ENCODE measurements around the gene ITK.

Gene ITK

DNA sequence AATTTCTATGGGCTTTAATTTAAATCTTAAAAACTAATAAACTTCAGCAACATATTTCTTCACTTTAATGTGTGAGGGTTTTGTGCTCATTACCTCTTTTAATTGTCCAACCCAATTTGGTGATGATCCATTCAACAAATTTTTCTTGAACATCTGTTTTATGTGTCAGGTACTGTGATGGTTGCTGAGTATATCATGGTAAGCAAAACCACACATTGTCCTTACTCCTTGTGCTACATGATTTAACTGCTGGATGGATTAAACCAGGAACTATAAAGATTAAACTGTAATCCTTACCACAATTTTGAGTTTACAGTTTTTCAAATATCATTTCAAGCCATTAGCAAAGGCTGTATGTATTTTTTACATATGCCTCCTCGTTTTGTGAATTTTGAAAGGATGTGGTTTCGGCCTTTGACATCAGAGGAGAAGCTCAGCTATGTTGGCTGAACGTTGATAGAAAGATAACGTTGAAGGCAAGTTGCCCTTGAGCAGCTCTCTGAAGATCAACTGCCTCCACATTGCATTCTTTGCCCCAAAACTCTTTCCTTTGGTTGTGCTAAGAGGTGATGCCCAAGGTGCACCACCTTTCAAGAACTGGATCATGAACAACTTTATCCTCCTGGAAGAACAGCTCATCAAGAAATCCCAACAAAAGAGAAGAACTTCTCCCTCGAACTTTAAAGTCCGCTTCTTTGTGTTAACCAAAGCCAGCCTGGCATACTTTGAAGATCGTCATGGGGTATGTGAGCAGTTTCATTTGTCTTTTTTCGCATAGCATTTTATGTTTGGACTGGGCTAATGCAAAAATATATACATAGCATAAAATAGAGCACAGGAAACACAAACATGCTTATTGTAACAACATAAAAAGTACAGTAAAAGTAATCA is at the start of gene ITK:
ITK (plus strand) TSS at position 467 of the 891 bp plus-strand sequence; CDS start at position 605, 138 bp downstream.
- in situ Hi-C loops (cut with HindIII; ENCODE audit: low pct_ligation_motif_present, low pct_unique_long_range_greater_than_20kb, low sequenced_read_pairs), result no loop called here
- no peak for DNase-seq

DNA sequence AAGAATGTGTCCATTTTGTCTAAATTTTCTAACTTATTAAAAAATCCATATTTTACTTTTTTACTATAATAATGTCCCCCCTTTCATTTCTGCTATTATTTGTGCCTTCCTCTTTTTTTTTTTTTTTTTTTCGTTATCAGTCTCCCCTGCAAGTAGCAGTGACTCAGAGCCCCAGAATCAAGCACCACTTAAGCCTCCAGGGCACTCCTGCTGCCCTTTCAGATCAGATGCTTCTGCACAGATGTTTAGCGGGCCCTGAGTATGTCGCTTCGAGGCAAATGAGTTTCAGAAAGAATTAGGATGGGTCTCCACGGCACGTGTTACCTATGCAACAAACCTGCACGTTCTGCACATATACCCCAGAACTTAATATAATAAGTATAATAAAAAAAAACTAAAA is 49.7 kb upstream of the ITK start:
- DNase-seq, result peak; percentile 53
- in situ Hi-C loops (cut with HindIII; ENCODE audit: low pct_ligation_motif_present, low pct_unique_long_range_greater_than_20kb, low sequenced_read_pairs), result no loop called here

DNA sequence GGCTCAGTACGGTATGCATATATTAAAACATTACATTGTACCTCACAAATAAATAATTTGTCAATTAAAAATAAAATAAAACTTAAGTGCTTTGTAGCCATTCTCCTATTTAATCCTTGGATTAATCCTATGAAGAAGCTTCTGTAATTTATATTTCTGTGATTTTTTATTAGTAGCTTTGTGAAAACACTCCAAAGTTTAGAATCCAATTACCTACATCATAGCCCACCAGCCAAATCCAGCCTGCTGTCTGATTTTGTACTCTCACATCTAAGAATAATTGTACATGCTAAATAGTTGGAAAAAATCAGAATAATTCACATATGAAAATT is 48.4 kb upstream of the ITK start:
- in situ Hi-C loops (cut with HindIII; ENCODE audit: low pct_ligation_motif_present, low pct_unique_long_range_greater_than_20kb, low sequenced_read_pairs), result no loop called here
- no peak for DNase-seq

DNA sequence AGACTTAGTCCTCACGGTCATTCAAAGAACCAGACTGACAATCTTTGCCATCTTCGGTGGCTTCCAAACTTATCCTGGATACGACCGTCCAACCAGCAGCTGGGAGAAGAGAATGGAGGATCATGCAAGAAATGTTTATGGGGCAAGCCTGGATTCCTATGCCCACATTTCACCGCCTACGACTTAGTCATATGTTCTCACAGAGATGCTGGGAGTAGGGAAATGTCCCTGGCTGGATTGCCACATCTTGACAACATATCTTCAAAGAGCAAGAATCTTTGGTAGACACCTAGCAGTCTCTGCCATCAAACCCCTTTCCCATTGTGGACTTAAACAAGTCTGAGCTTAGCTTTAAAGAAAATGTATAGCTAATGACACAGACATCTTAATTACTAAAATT is 42.9 kb upstream of the ITK start:
- in situ Hi-C loops (cut with HindIII; ENCODE audit: low pct_ligation_motif_present, low pct_unique_long_range_greater_than_20kb, low sequenced_read_pairs), result no loop called here
- DNase-seq, result no peak

DNA sequence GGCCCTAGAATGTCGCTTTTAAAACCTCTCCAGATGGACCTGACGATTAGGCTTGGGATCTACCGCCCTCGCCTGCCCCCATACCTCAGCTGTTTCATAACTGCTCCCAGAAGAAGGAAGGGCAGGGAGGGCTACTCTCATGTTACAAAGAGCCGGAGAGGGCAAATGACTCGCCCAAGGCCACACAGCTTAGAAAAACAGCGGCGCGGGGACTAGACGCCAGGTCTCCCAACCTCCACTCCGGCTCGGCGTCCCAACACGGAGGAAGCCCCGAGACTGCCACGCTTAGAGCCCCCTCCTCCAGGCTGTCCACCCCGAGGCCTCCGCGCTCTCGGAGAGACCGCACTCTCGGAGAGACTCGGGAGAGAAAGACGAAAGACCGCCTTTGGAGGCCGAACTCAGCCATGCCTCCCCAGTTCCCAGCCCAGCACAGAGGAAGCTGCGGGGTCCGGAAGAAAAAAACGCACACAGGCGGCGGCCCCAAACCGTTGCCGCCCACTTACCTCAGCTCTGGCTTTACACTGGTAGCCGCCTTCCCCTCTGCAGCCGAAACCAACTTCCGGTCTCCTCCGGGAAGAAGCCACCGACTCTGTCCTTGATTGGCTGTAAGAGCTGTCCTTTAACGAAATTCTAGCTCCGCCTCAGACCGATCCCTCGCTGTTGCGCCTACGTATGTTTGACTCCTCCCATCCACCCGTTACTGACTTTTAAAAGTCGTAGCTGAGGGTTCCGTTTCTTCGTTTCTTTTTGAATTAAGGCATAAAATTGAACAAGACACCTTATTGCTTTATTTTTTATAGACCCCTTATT is 38.1 kb upstream of the ITK start, which contains the start of gene MED7:
MED7 (minus strand) TSS at position 549 of the 810 bp plus-strand sequence. CDS start 3,434 bp downstream, outside the sequence.
- in situ Hi-C loops (cut with HindIII; ENCODE audit: low pct_ligation_motif_present, low pct_unique_long_range_greater_than_20kb, low sequenced_read_pairs), result no loop called here
- peak; percentile 98 for DNase-seq

DNA sequence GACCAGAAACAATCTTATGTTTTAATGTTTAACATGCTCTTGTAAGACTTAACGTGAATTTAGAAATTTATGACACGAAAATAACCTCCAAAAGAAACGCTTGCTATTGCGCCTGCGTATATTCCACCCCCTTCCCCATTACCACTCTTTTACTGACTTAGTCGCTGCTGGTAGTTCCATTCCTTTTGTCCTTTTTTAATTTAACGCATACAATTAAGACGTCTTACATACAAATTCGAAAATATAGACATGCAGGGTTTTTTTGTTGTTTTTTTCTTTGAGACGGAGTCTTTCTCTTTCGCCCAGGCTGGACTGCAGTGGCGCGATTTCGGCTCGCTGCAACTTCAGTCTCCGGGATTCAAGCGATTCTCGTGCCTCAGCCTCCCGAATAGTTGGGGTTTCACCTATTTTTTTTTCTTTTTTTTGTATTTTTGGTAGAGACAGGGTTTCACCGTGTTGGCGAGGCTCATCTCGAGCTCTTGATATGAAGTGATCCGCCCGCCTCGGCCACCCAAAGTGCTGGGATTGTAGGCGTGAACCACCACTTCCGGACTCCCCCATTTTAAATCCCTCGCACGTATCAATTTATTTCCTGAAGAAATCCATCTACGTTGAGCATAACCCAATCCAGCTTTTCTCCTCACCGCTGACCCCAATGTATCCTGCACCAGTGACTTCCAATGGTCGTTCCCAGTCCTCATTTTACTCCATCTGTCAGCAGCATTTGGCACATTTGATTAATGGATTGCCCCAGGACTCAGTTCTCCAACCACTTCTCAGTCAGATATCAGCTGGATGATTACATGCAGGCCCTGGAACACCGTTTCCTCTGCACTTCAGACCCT is 37.3 kb upstream of the ITK start:
- in situ Hi-C loops (cut with HindIII; ENCODE audit: low pct_ligation_motif_present, low pct_unique_long_range_greater_than_20kb, low sequenced_read_pairs), result no loop called here
- DNase-seq, result peak; percentile 23

DNA sequence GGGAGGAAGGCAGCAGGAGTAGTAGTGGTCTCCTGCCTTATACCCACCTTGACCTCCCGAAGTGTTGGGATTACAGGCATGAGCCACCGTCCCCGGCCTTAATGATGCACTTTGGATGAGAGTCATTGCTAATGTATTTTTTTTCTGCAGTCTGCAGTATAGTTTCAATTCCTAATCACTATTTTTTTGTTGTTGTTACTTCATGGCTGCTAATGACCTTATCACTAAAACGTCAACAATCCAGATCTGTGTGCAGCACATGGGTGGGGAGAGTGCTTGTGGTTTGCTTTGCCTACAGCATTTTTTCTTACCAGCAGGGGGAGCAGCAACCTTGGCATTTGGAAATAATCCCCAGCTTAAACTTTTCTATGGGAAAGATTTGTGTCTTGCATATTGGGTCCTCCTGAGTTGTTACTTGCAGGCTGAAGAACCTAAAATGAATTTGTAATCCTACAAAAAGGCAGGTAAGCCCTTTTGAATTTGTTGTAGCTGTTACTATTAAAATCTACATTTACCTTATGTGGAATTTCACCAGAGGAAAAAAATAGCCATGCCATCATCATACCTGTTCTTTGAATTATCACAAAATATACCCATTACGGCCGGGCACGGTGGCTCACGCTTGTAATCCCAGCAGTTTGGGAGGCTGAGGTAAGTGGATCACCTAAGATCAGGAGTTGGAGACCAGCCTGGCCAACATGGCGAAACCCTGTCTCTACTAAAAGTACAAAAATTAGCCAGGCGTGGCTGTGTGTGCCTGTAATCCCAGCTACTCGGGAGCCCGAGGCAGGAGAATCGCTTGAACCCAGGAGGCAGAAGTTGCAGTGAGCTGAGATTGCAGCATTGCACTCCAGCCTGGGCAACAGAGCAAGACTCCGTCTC is 31.7 kb upstream of the ITK start:
- DNase-seq, result peak; percentile 57
- in situ Hi-C loops (cut with HindIII; ENCODE audit: low pct_ligation_motif_present, low pct_unique_long_range_greater_than_20kb, low sequenced_read_pairs), result no loop called here

DNA sequence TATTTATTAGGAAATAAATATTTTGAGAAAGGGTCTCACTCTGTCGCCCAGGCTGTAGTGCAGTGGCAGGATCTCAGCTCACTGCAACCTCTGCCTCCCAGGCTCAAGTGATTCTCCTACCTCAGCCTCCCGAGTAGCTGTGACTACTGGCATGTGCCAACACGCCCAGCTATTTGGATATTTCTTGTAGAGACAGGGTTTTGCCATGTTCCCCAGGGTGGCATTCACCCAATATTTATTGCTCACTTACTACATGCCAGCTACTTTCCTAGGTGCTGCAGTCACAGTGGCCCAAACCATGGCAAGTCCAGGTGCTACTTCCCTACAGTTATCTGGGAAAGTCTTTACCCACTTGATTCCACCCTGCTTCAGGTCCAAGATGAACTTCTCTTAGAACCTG is 29.6 kb upstream of the ITK start:
- in situ Hi-C loops (cut with HindIII; ENCODE audit: low pct_ligation_motif_present, low pct_unique_long_range_greater_than_20kb, low sequenced_read_pairs), result no loop called here
- DNase-seq, result no peak

DNA sequence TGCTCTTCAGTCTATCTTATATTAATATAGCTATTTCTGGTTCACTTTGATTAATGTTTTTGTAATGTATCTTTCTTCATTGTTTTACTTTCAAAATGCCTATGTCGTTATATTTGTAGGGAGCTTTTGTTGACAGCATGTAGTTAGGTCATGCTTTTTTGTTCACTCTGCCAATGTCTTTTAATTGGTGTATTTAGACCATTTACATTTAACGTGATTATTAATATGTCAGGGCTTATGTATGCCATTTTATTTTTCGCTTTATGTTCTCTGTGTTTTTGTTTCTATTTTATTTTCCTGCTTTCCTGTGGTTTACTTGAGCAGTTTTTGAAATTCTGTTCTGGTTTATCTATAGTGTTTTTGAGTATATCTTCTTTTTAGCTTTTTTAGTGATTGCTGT is 25.3 kb upstream of the ITK start:
- DNase-seq, result no peak
- in situ Hi-C loops (cut with HindIII; ENCODE audit: low pct_ligation_motif_present, low pct_unique_long_range_greater_than_20kb, low sequenced_read_pairs), result no loop called here

DNA sequence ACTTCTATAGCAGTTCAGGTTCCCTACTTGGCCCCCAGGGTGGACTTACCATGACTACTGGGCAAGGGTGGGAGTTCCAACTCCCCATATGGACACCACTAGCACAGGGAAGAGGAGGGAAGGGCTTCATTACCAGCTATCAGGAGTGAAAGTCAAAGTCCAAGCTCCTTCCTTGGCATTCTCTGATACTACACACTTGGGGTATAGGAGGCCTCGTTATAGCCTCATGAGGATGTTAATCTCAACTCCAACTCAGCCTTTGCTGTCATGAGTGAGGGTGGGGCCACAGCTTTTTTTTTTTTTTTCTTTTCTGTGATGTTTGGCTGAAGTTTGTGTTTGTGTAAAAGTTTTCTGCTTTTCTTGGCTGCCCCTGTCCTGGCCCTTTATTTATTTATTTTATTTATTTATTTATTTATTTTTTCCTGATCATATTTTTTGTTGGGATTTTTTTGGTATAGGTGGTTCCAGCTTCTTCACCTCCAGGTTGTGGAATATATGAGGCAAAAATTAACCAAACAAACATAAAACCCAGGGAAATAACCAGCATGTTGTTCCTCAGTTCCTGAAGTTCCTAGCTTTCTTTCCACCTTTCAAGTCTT is 23.2 kb upstream of the ITK start:
- in situ Hi-C loops (cut with HindIII; ENCODE audit: low pct_ligation_motif_present, low pct_unique_long_range_greater_than_20kb, low sequenced_read_pairs), result no loop called here
- no peak for DNase-seq

DNA sequence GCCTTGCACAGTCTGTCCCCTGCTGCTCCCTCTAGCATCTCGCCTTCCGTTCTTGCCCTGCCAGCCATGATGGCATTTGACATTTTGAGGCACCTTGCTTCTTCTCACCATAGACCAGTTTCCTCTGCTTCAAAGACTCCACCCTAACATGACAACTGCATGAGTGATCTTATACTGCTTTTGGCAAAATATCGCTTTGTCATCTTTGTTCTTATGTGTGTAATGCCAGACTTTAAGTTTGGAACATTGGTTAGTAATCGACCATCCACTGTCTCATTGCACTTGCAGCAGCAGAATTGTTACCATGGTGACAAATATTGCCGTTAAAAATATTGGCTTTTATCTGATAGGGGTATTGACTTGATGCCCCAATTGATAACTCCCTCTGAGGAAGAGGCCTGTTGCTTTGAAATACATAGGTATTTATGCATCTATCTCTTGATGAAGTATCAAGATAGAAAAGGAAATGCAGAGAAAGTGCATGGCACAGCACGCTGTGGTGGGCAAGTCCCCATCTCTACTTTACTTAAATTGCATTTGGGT is 21.4 kb upstream of the ITK start:
- DNase-seq, result no peak
- in situ Hi-C loops (cut with HindIII; ENCODE audit: low pct_ligation_motif_present, low pct_unique_long_range_greater_than_20kb, low sequenced_read_pairs), result no loop called here

DNA sequence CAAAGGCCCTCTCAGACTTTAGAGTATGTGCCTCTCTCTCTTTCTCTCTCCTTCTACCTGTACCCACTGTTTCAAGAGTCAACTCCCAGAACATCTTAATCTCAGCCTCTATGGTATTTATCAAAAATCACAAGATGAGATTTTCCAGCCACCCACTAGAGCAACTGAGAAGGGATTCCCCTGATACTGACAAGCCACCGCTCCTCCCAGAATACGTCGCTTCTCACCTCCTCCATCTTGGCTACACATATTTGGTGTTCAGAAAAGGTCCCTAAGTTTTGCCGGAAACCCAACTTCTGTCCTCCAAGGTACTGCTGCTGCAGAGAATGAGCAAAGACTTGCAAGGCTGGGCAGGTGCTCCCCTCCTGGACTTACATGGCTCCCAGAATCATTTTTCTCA is 20.6 kb upstream of the ITK start:
- in situ Hi-C loops (cut with HindIII; ENCODE audit: low pct_ligation_motif_present, low pct_unique_long_range_greater_than_20kb, low sequenced_read_pairs), result no loop called here
- no peak for DNase-seq

DNA sequence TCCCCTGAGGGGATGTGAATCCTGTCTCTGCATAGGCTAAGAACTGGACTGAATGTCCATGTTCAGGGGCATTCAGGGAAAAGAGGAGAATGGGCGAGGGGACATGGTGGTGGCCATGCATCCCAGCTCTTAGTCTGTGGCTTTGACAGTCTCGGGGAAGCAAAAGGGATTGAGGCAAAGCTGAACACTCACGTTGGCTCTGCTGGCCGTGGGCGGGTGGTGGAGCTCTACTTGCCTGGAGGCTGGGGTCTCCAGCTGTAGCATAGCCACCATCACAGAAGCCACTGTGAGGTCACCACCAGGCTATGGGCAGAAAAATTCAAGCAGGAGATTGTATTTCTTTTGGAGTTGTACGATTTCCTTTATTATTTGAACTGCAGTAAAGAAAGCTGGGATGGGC is 18.6 kb upstream of the ITK start:
- in situ Hi-C loops (cut with HindIII; ENCODE audit: low pct_ligation_motif_present, low pct_unique_long_range_greater_than_20kb, low sequenced_read_pairs), result no loop called here
- DNase-seq, result no peak

DNA sequence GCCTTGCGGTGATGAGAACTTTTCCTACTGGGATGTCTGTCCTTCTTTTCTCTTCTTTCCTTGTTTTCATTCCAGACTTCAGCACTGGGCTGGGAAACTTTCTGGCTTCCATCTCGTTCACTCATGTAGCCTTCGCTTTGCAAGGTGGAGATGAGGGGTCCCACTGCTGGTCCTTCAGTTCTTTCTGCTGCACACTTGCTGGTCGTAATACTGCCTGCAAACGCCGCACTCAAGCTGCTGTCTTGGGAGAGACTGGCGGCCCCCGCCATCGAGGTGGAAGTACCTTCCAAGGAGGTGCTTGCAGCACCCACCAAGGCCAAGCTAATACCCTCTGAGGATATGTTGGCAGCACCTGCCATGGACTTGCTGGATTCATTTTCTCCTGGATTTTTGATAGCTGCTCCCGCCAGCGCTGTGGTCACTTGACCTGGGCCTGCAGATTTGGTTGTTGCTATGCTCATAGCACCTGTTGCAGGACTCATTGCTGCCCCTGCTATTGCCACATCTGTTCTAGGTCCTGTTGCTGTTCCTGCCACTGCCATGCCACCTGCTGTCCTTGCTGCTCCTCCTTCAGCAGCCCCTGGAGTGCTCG is 17.6 kb upstream of the ITK start:
- in situ Hi-C loops (cut with HindIII; ENCODE audit: low pct_ligation_motif_present, low pct_unique_long_range_greater_than_20kb, low sequenced_read_pairs), result no loop called here

DNA sequence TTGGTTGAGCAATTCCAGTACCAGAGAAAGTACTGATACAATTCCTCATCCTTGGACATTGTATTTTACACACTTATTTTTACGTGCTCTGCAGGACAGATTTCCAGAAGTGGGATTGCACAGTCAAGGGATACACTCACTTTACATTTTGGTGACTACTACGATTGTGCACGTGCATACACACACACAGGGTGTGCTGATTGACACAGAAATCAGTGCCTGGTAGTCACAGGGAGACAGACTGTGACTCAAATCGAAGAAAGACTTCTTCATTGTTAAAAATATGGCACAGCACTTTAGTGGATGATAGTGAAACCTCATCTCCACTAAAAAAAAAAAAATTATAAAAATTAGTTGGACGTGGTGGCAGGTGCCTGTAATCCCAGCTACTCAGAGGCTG is 16.1 kb upstream of the ITK start:
- DNase-seq, result no peak
- in situ Hi-C loops (cut with HindIII; ENCODE audit: low pct_ligation_motif_present, low pct_unique_long_range_greater_than_20kb, low sequenced_read_pairs), result no loop called here

More for the DNA sequence above, 17.6 kb upstream of the ITK start:
- no peak for DNase-seq

DNA sequence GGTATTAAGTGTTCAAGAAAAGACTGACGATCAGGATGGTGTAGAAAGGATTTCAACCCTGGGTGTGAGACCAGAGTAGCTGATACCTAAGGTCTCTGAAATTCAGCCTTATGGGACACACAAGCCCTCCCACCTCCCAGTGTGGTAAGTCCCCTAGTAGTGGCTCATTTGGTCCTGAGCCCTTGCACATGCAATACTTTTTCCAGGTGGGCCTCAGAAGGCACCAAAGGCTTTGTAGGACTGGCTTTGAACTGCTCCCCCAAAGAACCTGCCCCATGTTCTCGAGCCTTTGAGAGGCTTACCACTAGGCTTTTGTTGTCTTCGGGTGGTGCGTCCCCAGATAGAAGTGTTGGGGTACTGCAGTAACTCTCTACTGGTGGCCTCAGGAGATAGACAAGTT is 15.4 kb upstream of the ITK start:
- DNase-seq, result no peak
- in situ Hi-C loops (cut with HindIII; ENCODE audit: low pct_ligation_motif_present, low pct_unique_long_range_greater_than_20kb, low sequenced_read_pairs), result no loop called here

DNA sequence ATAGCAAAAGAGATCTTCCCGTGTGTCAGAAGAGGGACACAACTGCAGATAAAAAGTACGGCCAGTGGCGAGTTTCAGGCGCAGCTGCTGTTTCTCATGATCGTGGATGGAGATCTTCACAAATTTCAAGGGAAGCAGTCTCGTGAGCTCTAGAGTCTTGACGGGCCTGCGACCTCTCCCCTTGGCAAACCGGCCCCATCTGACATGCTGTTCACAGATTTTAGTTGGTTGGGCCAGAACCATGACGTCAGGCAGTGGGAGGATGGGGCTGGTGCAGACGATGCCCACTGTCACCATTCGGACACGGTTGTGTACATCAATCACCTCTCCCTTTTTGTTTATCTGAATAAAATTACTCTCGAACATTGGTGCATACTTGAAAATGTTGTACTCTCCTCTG is 15.0 kb upstream of the ITK start:
- in situ Hi-C loops (cut with HindIII; ENCODE audit: low pct_ligation_motif_present, low pct_unique_long_range_greater_than_20kb, low sequenced_read_pairs), result no loop called here
- no peak for DNase-seq
